Renal cortex interstitium (tissue), 11 donors: ENCODE data around the gene PPDPF. TPM values are rescaled to one million over a fixed set of nuclear protein-coding genes. Genes with fewer than 3 reads are reported as not detected.
"Not testable (repeated sequence)": the region's sequence is repeated elsewhere in the genome, so short reads cannot be mapped to it uniquely, and the experiment has no call there.

Source experiments
- DNase-seq, 11 donors: peaks; one replicate each; pipeline ENCODE4 v3.0.0-alpha.2; 2013; ENCODE audit warnings: low read depth in 9 of 11, low spot score in 4 of 11; ENCODE audit errors: extremely low read depth in 1 of 11
- polyA plus RNA-seq, 3 donors: library from polyadenylated mRNA; unstranded; fragments of 120-200 nt; gene quantifications; one replicate each; pipeline ENCODE4 v1.2.1, GENCODE V29; 2013; ENCODE audit not compliant: insufficient read length in 3 of 3

PPDPF gene
- polyA plus RNA-seq, 3 donors: 145 to 341 (median 332) TPM

DNA sequence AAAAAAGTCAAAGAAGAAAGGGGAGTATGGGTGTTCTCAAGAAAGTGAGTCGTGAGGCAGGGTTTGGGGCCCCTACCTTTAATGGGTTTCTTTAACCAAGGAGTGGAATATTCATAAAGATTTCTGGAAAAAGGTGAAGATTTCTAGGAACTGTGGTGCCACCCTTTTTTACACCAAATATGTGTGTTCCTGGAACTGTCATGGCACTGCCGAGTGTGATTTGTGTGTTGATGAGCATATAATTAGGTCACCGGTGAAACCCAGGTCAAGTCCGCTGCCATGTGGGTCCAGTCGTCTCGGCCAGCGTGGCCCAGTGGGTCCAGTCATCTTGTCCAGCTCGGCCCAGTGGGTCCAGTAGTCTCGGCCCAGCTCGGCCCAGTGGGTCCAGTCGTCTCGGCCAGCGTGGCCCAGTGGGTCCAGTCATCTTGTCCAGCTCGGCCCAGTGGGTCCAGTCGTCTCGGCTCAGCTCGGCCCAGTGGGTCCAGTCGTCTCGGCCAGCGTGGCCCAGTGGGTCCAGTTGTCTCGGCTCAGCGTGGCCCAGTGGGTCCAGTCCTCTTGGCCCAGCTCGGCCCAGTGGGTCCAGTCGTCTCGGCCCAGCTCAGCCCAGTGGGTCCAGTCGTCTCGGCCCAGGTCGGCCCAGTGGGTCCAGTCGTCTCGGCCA lies 13.4 kb upstream of the PPDPF start:
- no peak for DNase-seq

DNA sequence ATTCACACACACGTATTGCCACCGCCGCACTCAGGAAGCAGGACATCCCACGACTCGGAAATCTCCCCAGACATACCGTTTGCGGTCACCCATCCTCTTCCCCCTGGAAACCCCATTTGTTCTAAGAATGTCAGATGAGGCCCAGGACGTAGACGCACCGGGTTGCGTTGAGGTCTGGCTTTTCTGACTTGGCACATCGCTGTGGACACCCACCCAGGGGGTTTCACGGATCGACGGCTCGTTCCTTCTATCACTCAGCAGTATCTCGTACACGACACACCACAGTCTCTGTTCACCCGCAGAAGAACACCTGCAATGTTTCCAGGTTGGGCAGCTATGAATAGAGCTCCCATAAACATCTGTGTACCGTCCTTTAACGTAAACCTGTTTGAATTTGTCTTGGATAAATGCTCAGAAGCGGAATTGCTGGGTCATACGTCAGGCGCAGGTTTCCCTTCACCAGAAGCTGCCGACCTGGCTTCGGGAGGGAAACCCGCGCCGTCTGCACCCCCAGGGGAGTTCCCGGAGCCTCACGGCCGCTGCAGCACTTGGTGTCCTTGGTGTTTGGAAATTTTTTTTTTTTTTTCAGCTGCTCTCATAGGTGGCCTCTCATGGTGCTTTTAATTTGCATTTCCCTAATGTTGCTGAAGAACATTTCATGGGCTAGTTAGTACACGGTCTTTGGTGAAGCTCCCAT lies 12.3 kb upstream of the PPDPF start:
- DNase-seq: no peak

DNA sequence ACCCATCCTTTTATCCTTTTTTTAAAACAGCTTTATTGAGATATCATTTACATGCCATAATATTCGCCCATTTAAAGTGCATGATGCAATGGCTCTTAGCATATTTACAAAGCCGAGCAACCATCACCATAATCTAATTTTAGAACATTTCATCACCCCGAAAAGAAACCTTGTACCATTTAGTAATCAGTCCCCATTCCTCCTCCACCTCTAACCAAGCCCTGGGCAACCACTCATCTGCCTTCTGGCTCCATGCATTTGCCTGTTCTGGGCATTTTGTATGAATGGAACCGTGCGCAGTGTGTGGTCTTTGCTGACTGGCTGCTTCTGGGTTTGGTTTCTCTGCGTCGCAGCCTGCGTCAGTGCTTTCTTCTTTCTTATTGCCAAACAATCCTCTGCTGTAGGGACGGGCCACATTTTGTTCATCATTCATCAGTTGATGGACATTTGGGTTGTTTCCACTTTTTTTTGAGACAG lies 11.4 kb upstream of the PPDPF start:
- no peak for DNase-seq

DNA sequence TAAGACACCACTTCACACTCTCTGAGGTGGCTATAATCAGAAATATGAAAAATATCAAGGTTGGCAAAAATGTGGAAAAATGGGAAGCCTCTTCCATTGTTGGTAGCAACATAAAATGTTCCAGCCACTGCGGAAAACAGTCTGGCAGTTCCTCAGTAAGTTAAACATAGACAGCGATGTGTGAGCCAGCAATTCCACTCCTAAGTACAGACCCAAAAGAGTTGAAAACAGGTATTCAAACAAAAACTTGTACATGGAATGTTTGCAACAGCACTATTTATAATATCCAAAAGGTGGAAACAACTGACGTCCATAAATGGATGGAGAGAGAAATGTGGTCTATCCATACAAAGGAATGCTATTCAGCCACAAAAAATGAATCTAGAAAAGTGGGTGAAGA lies 7.4 kb upstream of the PPDPF start:
- no peak for DNase-seq

DNA sequence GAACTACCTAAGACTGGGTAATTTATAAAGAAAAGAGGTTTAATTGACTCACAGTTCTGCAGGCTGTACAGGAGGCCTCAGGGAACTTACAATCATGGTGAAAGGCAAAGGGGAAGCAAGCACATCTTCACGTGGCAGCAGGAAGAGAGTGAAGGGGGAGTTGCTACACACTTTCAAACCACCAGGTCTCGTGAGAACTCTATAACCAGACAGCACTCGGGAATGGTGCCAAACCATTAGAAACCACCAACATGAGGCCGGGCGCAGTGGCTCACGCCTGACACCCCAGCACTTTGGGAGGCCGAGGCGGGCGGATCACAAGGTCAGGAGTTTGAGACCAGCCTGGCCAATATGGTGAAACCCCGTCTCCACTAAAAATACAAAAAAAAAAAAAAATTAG lies 6.0 kb upstream of the PPDPF start:
- not testable (repeated sequence) for DNase-seq

- no peak for DNase-seq
Observed at GRCh38 chr20:63517376-63518309, 2.9 kb upstream of the PPDPF start.

DNA sequence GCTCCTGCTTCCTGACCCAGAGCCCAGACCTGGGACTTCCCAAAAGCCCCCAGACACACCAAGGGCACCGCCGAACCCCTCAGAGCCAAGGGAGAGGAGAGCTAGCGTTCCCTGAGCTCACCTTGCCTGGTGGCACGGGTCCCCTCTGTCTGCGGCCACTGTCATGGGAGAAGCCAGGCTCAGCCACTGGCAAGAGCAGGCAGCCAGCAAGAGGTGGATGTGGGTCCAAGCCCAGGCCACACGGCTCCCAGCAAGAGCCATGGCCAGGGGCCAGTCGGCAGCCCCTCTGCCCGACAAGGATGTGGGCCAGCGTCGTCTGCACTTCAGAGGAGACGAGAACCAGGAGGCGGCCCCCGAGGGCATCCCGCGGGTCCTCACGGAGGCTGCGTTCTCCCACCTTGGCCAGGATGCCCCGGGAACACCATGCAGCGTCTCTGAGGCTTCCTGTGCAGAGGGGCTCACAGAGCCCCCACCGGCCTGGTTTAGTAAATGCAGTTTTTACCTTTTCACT lies 2.2 kb upstream of the PPDPF start:
- no peak for DNase-seq

GRCh38 chr20:63518946-63519667 lies 1.5 kb upstream of the PPDPF start:
- DNase-seq: no peak

DNA sequence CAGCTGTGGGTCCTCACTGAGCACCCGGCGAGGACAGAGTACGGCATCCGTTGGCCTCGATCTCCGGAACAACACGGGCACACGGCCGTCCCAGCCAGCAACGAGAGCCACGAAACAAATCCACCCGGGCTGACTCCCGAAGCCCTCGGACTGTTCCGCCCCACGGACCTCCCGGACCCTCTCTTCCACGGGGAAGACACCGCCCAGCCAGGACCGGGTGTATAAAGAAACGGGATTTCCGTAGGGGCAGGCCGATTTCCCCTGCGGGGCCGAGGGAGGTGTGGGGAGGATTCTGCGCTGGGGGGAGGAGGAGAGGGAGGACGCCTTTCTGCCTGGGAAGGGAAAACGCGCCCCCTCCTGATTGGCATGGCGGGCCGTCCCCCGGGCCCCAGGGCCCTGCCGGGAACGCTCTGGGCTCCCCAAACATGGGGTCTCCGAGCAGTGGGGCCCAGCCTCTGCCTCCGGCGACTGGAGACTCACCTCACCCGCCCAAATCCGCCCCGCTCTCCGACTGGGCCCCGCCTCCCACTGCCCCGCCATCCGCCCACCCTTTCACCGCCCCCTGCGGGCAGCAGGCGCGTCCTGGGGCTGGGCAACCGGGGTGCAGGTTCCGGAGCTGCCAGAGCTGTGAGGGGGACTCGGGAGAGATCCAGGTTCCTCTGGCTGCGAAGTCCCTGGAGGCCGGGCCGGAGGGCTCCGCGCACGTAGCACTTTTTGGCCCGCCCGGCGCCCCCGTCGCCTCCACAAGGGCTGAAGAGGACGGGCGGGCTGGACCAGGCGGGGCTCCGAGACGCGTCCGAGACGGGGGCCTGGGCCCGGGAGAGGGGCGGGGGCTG lies 679 bp upstream of the PPDPF start:
- DNase-seq: peak in 4 of 11 donors; percentile 41 to 61 (median 44)

DNA sequence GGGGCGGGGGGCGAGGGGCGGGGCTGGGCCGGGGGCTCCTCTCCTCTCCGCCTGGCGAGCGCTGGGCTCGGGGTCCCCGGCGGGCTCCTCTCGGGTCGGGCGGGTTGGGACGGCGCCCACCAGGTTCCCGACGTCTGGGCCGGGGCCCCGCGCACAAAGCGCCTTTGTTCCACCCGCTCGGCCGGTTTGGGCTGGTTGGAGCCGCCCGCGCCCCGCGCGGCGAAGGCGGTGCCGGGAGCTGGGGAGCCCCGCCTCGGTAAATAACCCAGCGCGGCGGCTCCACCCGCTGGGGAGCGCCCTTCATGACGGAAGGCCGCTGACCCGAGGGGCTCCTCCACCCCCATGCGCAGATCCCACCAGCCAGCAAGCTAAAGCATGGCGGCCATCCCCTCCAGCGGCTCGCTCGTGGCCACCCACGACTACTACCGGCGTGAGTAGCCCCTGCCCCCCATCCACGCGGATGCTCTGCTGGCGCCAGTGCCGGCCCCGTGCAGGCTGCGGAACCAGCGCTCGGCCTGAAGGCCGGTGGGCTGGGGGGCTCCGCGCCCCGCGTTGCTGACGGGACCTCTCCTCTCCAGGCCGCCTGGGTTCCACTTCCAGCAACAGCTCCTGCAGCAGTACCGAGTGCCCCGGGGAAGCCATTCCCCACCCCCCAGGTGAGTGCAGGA lies 503 bp downstream of the PPDPF start:
- peak in 7 of 11 donors; percentile 59 to 75 (median 65) for DNase-seq

- no peak for DNase-seq
Observed at GRCh38 chr20:63521602-63522001, 1.0 kb downstream of the PPDPF start.

DNA sequence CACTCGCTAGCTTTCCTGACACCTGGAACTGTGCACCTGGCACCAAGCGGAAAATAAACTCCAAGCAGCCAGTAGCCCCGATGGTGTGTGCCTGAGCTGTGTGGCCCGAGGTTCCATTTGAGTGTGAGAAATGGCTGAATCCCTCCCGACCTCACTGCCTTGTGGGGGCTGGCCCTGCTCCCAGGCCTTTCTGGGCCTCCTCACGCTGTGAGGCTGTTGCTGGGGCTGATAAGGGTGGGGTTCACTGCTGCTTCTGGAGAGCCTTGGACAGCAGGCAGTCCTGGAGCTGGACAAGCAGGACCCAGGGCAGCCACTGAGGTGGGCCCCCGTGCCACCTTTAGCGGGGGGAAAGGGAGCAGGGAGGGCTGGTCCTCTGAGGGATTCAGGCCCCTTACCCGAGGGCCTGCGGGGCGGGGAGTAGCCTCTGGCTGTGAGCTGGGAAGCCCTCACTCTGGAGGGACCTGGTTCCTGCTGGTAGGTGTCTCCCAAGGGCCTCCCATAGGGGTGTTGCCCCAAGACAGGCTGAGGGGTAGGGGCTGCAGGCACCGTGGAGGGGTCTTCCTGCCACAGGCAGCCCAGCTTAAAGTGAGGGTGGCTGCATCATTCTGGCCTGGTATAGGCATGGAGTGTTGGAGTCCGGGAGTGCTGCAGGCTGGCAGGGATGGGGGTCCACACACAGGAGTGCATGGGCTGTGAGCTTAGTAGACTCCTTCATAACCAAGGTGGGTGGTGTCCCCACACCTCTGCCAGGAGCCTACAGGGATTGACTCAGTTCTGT lies 1.7 kb downstream of the PPDPF start:
- DNase-seq: no peak

DNA sequence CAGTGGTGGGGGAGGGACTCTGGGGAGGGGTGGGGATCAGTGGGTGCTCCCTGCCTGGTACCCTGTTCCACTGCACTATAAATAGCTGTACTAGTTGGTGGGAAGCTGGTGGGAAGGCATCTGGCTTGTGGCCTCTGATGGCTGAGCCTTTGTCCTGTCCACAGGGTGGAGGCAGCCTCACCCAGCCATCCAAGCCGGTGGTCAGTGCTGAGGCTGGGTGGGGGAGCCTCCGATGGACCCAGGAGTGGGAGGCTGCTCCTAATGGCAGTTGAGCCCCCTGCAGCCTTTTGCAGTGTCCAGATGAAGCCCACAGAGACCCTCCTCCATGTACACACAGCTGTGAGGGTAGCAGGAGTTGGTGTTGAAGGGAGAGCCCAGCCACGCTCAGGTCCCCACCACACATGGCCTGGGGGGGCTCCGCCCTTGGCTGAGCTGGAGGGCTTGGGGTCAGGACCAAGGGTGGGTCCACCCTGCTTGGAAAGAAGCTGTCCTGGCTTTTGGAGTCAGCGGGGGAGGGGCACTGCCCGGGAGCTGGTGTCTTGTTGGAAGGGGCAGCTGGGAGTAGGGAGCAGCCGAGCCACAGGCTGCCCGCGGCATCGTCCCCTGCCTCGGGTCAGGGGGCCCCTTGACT lies 2.5 kb downstream of the PPDPF start:
- DNase-seq: no peak

- DNase-seq: no peak
Observed at GRCh38 chr20:63525185-63525584, 4.6 kb downstream of the PPDPF start.

- DNase-seq: no peak
Observed at GRCh38 chr20:63525971-63526370, 5.4 kb downstream of the PPDPF start.

- no peak for DNase-seq
Observed at GRCh38 chr20:63527184-63527583, 6.6 kb downstream of the PPDPF start.
